Fibroblast of lung (primary cell): ENCODE results near the gene WSCD1. TPM values are rescaled to one million over a fixed set of nuclear protein-coding genes. Genes with fewer than 3 reads are reported as not detected.

ENCODE experiments used
- DNase-seq, 2 donors: peaks; one replicate each; pipeline versions ENCODE4 v3.0.0 to v3.0.0-alpha.2; 2010; ENCODE audit warnings: low read depth in 2 of 2
- H2AFZ ChIP-seq: 2 replicates; pipeline ENCODE4 v1.5.1; 2012; ENCODE audit warnings: low read length, control low read depth, inconsistent platforms
- H3K27ac ChIP-seq: 2 replicates; pipeline ENCODE4 v1.5.1; 2011; ENCODE audit warnings: low read length, control low read depth; ENCODE audit not compliant: insufficient read depth
- H3K27me3 ChIP-seq: 2 replicates; pipeline ENCODE4 v1.5.1; 2011; ENCODE audit warnings: mild to moderate bottlenecking, low read length; ENCODE audit not compliant: control insufficient read depth, insufficient read depth
- H3K36me3 ChIP-seq: 2 replicates; pipeline ENCODE4 v1.5.1; 2011; ENCODE audit warnings: low read length; ENCODE audit not compliant: control insufficient read depth, insufficient read depth
- H3K4me1 ChIP-seq: 2 replicates; pipeline ENCODE4 v1.5.1; 2011; ENCODE audit warnings: low read length; ENCODE audit not compliant: control insufficient read depth, insufficient read depth; ENCODE audit errors: extremely low read depth
- H3K4me2 ChIP-seq: 2 replicates; pipeline ENCODE4 v1.5.1; 2011; ENCODE audit warnings: low read length, control low read depth; ENCODE audit not compliant: insufficient read depth; ENCODE audit errors: extremely low read depth
- H3K4me3 ChIP-seq, 4 experiments: fragments of 200-600 bp in 1 of 4; sonication (generic) in 1 of 4; replicated peaks in 1 of 4; 2 replicates each; pipeline ENCODE4 v1.5.1; 2011 to 2016; ENCODE audit warnings: low read length in 4 of 4, low read depth in 3 of 4, mild to moderate bottlenecking in 3 of 4, control low read depth in 2 of 4, inconsistent platforms in 1 of 4, mixed read lengths in 1 of 4; ENCODE audit not compliant: insufficient read depth in 1 of 4; ENCODE audit errors: control extremely low read depth in 1 of 4
- H3K79me2 ChIP-seq: 2 replicates; pipeline ENCODE4 v1.5.1; 2012; ENCODE audit warnings: mild to moderate bottlenecking, low read length, inconsistent platforms; ENCODE audit not compliant: control insufficient read depth, insufficient read depth
- H3K9ac ChIP-seq: 2 replicates; pipeline ENCODE4 v1.5.1; 2011; ENCODE audit warnings: mild to moderate bottlenecking, low read length, control low read depth; ENCODE audit not compliant: insufficient read depth
- H3K9me3 ChIP-seq: 2 replicates; pipeline ENCODE4 v1.5.1; 2012; ENCODE audit warnings: low read depth, low read length; ENCODE audit not compliant: control insufficient read depth, insufficient read depth
- H4K20me1 ChIP-seq: 2 replicates; pipeline ENCODE4 v1.5.1; 2011; ENCODE audit warnings: low read length; ENCODE audit not compliant: control insufficient read depth, insufficient read depth; ENCODE audit errors: extremely low read depth
- CTCF ChIP-seq, 2 donors: IDR thresholded peaks in 1 of 2; conservative IDR thresholded peaks in 1 of 2; 1 replicate in 1 of 2; 2 replicates in 1 of 2; pipeline ENCODE4 v1.5.1; 2011 to 2012; ENCODE audit warnings: low read length in 2 of 2, control low read depth in 1 of 2, inconsistent platforms in 1 of 2, low read depth in 1 of 2, mild to moderate bottlenecking in 1 of 2
- EZH2 ChIP-seq: IDR thresholded peaks from 2 replicates; pipeline ENCODE4 v1.5.1; 2012; ENCODE audit warnings: low read length, control low read depth, mild to moderate bottlenecking; ENCODE audit errors: missing control alignments
- polyA minus RNA-seq: library from RNA; depleted of rRNA, polyadenylated mRNA; stranded (reverse); fragments of >200 nt; gene quantifications from 2 replicates; pipeline ENCODE4 v1.2.3, GENCODE V29; 2011; ENCODE audit warnings: low replicate concordance
- polyA plus RNA-seq, 2 donors: library from polyadenylated mRNA; depleted of rRNA in 1 of 2; stranded (reverse) in 1 of 2; unstranded in 1 of 2; fragments of >200 nt; gene quantifications; 2 replicates each; pipeline ENCODE4 v1.2.1, GENCODE V29; 2011 to 2012; ENCODE audit warnings: missing spikeins in 1 of 2
- total RNA-seq: library from RNA; depleted of rRNA; stranded (reverse); fragments of >200 nt; gene quantifications from 2 replicates; pipeline ENCODE4 v1.2.1, GENCODE V29; 2014

The WSCD1 gene
- total RNA-seq (0.51 and 0.83 TPM in 2 replicates), polyA plus RNA-seq (0.06 and 0.56 TPM in 2 replicates), polyA minus RNA-seq (0.15 and 0.55 TPM in 2 replicates)
- polyA plus RNA-seq (2012), result 0.05 and 1.1 TPM in 2 replicates

- no peak within 1 kb of the TSS for H3K27ac ChIP-seq
- no peak within 1 kb of the TSS for H2AFZ ChIP-seq
- no peak within 1 kb of the TSS for H3K9ac ChIP-seq
- no peaks in the 10 kb centered on the region for H4K20me1 ChIP-seq
- H3K4me1 ChIP-seq, result no peaks in the 10 kb centered on the region
- H3K4me2 ChIP-seq, result no peak within 1 kb of the TSS
- peaks cover 17% of the 10 kb centered on the region for H3K27me3 ChIP-seq
- no peaks in the 10 kb centered on the region for H3K36me3 ChIP-seq
- TF ChIP-seq CTCF (conservative IDR thresholded peaks at IDR 0.05 in 1 of 2, IDR thresholded peaks at IDR 0.05 in 1 of 2; ENCODE audit: low read depth in 1 of 2, low read length in 2 of 2), result no peak
- TF ChIP-seq EZH2, result peak; percentile 86
- no peaks in the 10 kb centered on the region for H3K79me2 ChIP-seq
- peak within 1 kb of the TSS in 3 of 4 experiments; percentile 7 to 61 (median 42) for H3K4me3 ChIP-seq
- no peaks in the 10 kb centered on the region for H3K9me3 ChIP-seq
- DNase-seq, result no peak
These were observed at the start of gene WSCD1 for GRCh38 chr17:6069539-6070429. TSS of gene WSCD1 (plus strand) at chr17:6070379. CDS start at chr17:6080659, 10,280 bp downstream.

GRCh38 chr17:6021011-6021400 lies 49.2 kb upstream of the WSCD1 start:
- Histone ChIP-seq H3K9ac (no peak overlapping the region), H3K4me3 (no peak overlapping the region), H3K9me3 (no peaks in the 10 kb centered on the region), H3K4me2 (no peak overlapping the region), H3K27ac (no peak overlapping the region), H3K27me3 (no peaks in the 10 kb centered on the region), H3K4me1 (no peaks in the 10 kb centered on the region), H3K79me2 (no peaks in the 10 kb centered on the region), H2AFZ (no peak overlapping the region), H3K36me3 (no peaks in the 10 kb centered on the region), H4K20me1 (no peaks in the 10 kb centered on the region)
- DNase-seq, result no peak
- TF ChIP-seq EZH2 (no peak), CTCF (conservative IDR thresholded peaks at IDR 0.05 in 1 of 2, IDR thresholded peaks at IDR 0.05 in 1 of 2; ENCODE audit: low read depth in 1 of 2, low read length in 2 of 2) (no peak)

- TF ChIP-seq CTCF (conservative IDR thresholded peaks at IDR 0.05 in 1 of 2, IDR thresholded peaks at IDR 0.05 in 1 of 2; ENCODE audit: low read depth in 1 of 2, low read length in 2 of 2), result no peak
- no peak for TF ChIP-seq EZH2
- Histone ChIP-seq H3K9ac (no peak overlapping the region), H3K4me3 (no peak overlapping the region), H4K20me1 (no peaks in the 10 kb centered on the region), H3K27ac (no peak overlapping the region), H3K36me3 (no peaks in the 10 kb centered on the region), H3K4me2 (no peak overlapping the region), H3K79me2 (no peaks in the 10 kb centered on the region), H2AFZ (no peak overlapping the region), H3K4me1 (no peaks in the 10 kb centered on the region), H3K27me3 (no peaks in the 10 kb centered on the region), H3K9me3 (no peaks in the 10 kb centered on the region)
- no peak for DNase-seq
These were observed 48.6 kb upstream of the WSCD1 start for GRCh38 chr17:6021627-6022026.
